Peyer's patch (tissue), 4 donors: ENCODE data around the gene LAMA4. TPM values are rescaled to one million over a fixed set of nuclear protein-coding genes. Genes with fewer than 3 reads are reported as not detected.

Source experiments
- DNase-seq, 3 donors: peaks; one replicate each; pipeline ENCODE4 v3.0.0-alpha.2; 2017 to 2019
- H3K27ac ChIP-seq, 4 donors: fragments of 200-600 bp; sonication (generic); one replicate each; pipeline ENCODE4 v1.5.1; 2016 to 2019
- H3K27me3 ChIP-seq, 2 donors: fragments of 200-600 bp; sonication (generic); one replicate each; pipeline ENCODE4 v1.5.1; 2019
- H3K36me3 ChIP-seq, 3 donors: fragments of 200-600 bp; sonication (generic); one replicate each; pipeline ENCODE4 v1.5.1; 2016 to 2019
- H3K4me1 ChIP-seq, 4 donors: fragments of 200-600 bp; sonication (generic); one replicate each; pipeline ENCODE4 v1.5.1; 2016 to 2019
- H3K4me3 ChIP-seq, 4 donors: fragments of 200-600 bp; sonication (generic); 1 replicate in 3 of 4; 2 replicates in 1 of 4; pipeline ENCODE4 v1.5.1; 2016 to 2019; ENCODE audit warnings: mild to moderate bottlenecking in 1 of 4
- H3K9me3 ChIP-seq, 4 donors: fragments of 200-600 bp; sonication (generic); one replicate each; pipeline ENCODE4 v1.5.1; 2016 to 2019; ENCODE audit warnings: mild to moderate bottlenecking in 1 of 4
- POLR2A ChIP-seq, 2 donors: fragments of 450-650 bp; IDR thresholded peaks; one replicate each; pipeline ENCODE4 v1.5.1; 2017; ENCODE audit warnings: antibody characterized with exemption in 2 of 2, mild to moderate bottlenecking in 2 of 2, moderate library complexity in 2 of 2
- total RNA-seq, 4 donors: library from RNA; depleted of rRNA; stranded (reverse); fragments of >200 nt; gene quantifications; one replicate each; pipeline ENCODE4 v1.1.0, GENCODE V29; 2016
- TF ChIP-seq, protein P1 (sequence below), 6 experiments: fragments of 450-650 bp in 4 of 6; fragments of 200-600 bp in 2 of 6; sonication (generic) in 1 of 6; IDR thresholded peaks; one replicate each; pipeline ENCODE4 v1.5.1; 2017 to 2019; ENCODE audit warnings: antibody characterized with exemption in 6 of 6, mild to moderate bottlenecking in 3 of 6, moderate library complexity in 1 of 6

The LAMA4 gene
- total RNA-seq, 4 donors from 2014 or later: 10.0 to 99.0 (median 28.9) TPM

DNA sequence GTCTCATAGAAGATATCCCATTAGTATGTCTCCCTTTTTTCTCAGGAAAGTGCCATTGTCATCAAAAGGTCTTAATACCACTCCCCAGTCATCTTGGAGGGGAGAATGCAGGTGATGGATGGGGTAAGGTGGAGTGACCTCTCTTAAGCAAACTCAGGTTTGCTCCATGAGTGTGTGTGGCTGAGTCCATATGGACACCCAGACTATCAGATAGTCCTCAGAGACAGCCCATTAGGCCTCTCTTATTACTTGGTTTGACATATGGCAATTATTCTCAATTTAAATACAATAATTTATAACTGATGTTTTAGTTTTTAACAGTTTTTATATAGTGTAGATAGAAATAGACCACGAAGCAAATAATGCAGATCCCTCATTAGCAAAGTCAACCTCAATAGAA, 23.2 kb downstream of the LAMA4 start:
- Histone ChIP-seq H3K9me3 (no peaks in the 10 kb centered on the region), H3K36me3 (no peaks in the 10 kb centered on the region), H3K27me3 (no peaks in the 10 kb centered on the region), H3K4me1 (peaks cover 0 to 3% (median 0%) of the 10 kb centered on the region in 4 donors), H3K27ac (peak overlapping the region in 2 of 4 donors; percentile 17 to 79), H3K4me3 (no peak overlapping the region)
- DNase-seq: no peak
- no peak for TF ChIP-seq POLR2A (IDR thresholded peaks at IDR 0.05)
- TF ChIP-seq, protein P1, sequence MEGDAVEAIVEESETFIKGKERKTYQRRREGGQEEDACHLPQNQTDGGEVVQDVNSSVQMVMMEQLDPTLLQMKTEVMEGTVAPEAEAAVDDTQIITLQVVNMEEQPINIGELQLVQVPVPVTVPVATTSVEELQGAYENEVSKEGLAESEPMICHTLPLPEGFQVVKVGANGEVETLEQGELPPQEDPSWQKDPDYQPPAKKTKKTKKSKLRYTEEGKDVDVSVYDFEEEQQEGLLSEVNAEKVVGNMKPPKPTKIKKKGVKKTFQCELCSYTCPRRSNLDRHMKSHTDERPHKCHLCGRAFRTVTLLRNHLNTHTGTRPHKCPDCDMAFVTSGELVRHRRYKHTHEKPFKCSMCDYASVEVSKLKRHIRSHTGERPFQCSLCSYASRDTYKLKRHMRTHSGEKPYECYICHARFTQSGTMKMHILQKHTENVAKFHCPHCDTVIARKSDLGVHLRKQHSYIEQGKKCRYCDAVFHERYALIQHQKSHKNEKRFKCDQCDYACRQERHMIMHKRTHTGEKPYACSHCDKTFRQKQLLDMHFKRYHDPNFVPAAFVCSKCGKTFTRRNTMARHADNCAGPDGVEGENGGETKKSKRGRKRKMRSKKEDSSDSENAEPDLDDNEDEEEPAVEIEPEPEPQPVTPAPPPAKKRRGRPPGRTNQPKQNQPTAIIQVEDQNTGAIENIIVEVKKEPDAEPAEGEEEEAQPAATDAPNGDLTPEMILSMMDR (IDR thresholded peaks at IDR 0.05): no peak

DNA sequence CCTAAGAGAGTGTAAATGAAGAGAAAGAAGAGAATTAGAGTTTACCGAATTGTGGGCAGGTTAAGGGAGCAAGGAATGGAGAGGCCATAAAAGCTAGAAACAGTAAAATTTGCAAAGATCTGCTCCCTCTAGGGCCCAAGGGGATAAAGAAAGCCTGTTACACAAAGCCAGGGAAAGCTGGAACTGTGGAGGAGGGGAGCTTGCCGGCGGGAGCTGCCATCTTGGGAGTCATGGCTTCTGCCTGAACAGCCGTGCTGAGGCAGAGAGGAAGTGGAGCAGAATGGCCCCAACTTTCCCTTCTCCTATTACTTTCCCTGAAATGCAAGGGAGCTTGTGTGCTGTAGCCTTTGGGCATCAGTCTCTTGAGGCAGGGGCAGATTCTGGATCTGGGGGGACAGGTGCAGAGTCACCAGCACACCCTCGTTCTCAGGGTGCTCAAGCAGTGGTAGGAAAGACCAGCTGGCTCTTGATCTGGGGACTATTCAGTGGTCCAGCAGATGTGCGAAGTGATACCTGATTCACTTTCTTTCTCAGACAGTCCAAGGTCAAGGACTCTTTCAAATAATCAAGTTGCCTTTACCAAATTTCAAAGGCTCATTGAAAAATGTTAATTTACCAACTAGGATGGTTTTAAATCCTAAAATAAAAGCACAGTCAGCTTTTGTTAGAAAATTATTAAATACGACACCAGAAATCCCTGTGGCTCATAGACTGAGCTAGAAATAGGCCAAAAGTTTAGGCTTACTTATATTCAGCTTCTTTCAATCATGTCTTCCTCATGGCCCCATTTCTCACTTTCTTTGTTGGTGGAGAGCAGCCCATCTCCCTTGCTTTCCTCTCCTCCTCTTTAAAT, 25.7 kb downstream of the LAMA4 start:
- no peak for TF ChIP-seq POLR2A (IDR thresholded peaks at IDR 0.05)
- TF ChIP-seq, protein P1 (IDR thresholded peaks at IDR 0.05): no peak
- no peak for DNase-seq
- Histone ChIP-seq H3K27ac (peak overlapping the region in 2 of 4 donors; percentile 41 to 81), H3K9me3 (no peaks in the 10 kb centered on the region), H3K4me1 (peaks cover 0 to 8% (median 0%) of the 10 kb centered on the region in 4 donors), H3K4me3 (no peak overlapping the region), H3K27me3 (no peaks in the 10 kb centered on the region), H3K36me3 (no peaks in the 10 kb centered on the region)

DNA sequence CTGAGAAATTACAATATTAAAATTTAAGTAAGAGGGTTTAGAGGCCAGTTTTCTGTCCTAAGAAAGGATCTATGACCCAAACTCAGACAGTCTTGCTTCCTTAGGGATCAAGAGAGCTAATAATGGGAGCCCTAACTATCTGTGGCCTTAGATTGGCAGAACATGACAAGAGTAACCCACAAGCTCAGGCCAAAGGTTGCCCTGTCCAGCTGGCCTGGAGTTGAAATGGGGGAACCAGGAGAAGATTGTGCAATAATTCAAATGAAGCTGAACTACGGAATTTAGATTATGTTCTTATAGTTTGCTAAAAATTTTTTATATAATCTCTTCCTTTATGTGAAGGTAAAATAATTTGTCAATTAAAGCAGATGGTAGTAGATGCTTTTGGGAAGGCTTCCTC, 26.4 kb downstream of the LAMA4 start:
- no peaks in the 10 kb centered on the region for H3K27me3 ChIP-seq
- H3K4me3 ChIP-seq: no peak overlapping the region
- no peak for DNase-seq
- H3K27ac ChIP-seq: peak overlapping the region in 1 of 4 donors; percentile 81
- TF ChIP-seq, protein P1 (IDR thresholded peaks at IDR 0.05): no peak
- no peak for TF ChIP-seq POLR2A (IDR thresholded peaks at IDR 0.05)
- peaks cover 0 to 8% (median 0%) of the 10 kb centered on the region in 4 donors for H3K4me1 ChIP-seq
- H3K36me3 ChIP-seq: no peaks in the 10 kb centered on the region
- H3K9me3 ChIP-seq: no peaks in the 10 kb centered on the region

DNA sequence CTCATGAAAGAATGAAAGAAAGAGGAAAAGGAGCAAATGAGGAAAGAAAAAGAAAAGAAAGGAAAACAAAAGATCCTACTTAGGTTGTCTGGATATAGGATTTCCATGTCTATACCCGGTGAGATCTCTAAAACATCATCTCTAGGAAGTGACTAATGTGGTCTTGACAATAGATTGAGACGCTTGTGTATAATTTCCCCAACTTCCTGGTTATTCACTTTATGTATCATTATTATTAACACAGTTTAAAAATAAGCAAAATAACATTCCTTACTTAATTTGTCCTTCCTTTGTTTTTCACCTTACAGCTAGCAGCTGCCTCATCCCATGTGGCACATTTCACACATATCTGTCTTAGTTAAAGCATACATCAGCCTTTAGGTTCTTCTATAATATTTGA, 27.0 kb downstream of the LAMA4 start:
- Histone ChIP-seq H3K27me3 (no peaks in the 10 kb centered on the region), H3K9me3 (no peaks in the 10 kb centered on the region), H3K36me3 (no peaks in the 10 kb centered on the region), H3K27ac (peak overlapping the region in 1 of 4 donors; percentile 81), H3K4me1 (peaks cover 0 to 8% (median 0%) of the 10 kb centered on the region in 4 donors), H3K4me3 (no peak overlapping the region)
- no peak for TF ChIP-seq POLR2A (IDR thresholded peaks at IDR 0.05)
- TF ChIP-seq, protein P1 (IDR thresholded peaks at IDR 0.05): no peak
- DNase-seq: no peak

DNA sequence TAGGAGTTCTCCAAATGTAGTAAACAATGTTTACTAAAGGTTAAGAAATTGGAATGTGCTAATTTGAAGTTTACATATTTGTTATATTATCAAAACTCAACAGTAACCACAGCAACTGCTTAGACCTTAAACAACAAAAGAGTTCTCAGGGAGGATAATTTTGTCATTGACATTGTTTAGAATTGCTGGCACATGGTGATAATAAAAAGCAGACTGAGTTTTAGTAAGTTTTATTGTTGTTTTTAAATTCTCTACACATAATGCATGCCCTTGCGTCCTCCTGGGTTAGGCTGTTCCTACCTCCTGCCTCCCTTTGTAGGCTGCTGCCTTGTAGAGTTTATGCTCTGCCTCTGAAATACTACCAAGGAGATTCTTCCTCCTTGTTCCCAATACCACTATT, 28.7 kb downstream of the LAMA4 start:
- Histone ChIP-seq H3K4me3 (no peak overlapping the region), H3K36me3 (no peaks in the 10 kb centered on the region), H3K27ac (peak overlapping the region in 2 of 4 donors; percentile 5 to 81), H3K27me3 (no peaks in the 10 kb centered on the region), H3K9me3 (no peaks in the 10 kb centered on the region), H3K4me1 (peaks cover 0 to 8% (median 0%) of the 10 kb centered on the region in 4 donors)
- TF ChIP-seq, protein P1 (IDR thresholded peaks at IDR 0.05): no peak
- DNase-seq: no peak
